ENCODE measurements around the gene SNRNP48.

SNRNP48 gene

DNA sequence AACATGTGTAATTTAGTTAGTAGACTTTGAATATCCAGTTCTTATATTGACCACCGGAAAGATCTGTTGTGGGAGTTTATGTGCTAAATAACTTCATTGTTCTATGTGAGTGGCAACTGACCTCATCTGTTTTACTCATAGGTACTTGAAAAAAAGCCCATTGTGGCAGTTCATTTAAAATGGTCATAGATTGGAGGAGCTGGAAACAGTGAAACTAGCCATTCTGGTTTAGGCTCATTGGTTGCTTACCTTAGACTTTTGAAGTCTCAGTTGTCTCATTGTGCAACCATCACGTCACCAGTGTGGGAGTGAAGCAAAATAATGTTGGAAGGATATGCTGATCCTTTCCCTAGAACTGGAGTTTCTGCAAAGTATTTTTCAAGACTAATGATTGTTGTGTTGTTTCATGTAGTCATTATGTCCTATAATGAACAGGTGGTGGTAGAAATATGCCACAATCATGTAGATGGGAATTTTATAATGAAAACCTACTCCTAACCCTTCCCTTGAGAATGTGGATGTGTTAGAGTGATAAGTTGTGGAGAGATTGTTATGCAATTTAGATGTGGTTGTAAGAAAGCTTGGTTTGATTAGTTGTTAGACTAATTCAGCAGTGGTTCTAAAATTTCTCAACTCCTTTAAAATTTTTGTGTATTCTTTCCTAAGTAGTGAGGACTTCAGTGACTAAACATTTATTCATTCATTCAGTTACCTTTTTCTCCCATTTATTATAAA is 30.2 kb upstream of the SNRNP48 start:
- Histone ChIP-seq H3K36me3 (no peaks in the 10 kb centered on the region), H3K27ac (no peak overlapping the region), H3K27me3 (peaks cover 66% of the 10 kb centered on the region), H3K4me1 (ENCODE audit: control insufficient read depth in 1 of 2, insufficient read depth in 1 of 2, low read depth in 1 of 2, low read length in 1 of 2) (peaks cover 8 to 14% of the 10 kb centered on the region in 2 experiments), H3K9me3 (no peaks in the 10 kb centered on the region), H3K4me3 (ENCODE audit: low read depth in 1 of 2, low read length in 1 of 2) (no peak overlapping the region)
- TF ChIP-seq, protein P1, sequence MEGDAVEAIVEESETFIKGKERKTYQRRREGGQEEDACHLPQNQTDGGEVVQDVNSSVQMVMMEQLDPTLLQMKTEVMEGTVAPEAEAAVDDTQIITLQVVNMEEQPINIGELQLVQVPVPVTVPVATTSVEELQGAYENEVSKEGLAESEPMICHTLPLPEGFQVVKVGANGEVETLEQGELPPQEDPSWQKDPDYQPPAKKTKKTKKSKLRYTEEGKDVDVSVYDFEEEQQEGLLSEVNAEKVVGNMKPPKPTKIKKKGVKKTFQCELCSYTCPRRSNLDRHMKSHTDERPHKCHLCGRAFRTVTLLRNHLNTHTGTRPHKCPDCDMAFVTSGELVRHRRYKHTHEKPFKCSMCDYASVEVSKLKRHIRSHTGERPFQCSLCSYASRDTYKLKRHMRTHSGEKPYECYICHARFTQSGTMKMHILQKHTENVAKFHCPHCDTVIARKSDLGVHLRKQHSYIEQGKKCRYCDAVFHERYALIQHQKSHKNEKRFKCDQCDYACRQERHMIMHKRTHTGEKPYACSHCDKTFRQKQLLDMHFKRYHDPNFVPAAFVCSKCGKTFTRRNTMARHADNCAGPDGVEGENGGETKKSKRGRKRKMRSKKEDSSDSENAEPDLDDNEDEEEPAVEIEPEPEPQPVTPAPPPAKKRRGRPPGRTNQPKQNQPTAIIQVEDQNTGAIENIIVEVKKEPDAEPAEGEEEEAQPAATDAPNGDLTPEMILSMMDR (IDR thresholded peaks at IDR 0.05): no peak

DNA sequence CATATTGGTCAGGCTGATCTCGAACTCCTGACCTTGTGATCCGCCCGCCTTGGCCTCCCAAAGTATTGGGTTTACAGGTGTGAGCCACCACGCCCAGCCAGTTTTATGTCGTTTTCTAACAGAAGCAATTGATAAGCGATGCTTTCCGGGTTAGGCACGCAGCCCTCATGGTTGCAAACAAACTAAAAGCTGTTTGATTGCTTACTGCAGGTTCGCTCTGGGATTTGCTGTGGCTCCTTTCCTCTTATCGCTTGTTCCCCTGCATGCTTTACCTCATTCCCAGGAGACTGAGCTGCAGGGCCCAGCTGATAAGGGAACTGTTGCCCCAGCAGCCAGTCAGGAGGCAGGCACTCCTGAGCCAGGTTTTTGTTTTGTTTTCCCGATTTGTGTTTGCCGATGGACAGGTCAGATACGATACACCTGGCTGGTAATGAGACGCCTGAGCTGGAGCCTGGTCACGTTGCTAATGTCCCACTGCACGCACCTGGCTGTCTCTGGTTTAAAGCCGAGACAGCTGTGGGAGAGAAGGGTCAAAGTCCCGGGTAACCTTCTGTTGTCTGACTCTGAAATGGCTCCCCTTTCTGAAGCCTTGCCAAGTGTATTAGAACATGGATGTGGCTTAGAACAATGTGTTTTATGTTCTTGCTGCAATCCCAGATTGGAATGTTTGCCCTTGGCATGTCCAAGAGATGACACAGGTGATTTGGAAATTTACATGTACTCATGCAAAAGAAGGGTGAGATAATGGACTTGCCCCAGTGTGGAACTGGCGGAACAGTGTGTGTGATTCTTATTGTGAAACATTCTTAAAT is 28.6 kb upstream of the SNRNP48 start:
- H3K27me3 ChIP-seq: peaks cover 64% of the 10 kb centered on the region
- H3K36me3 ChIP-seq: no peaks in the 10 kb centered on the region
- peaks cover 8 to 14% of the 10 kb centered on the region in 2 experiments for H3K4me1 ChIP-seq (ENCODE audit: control insufficient read depth in 1 of 2, insufficient read depth in 1 of 2, low read depth in 1 of 2, low read length in 1 of 2)
- no peak overlapping the region for H3K4me3 ChIP-seq (ENCODE audit: low read depth in 1 of 2, low read length in 1 of 2)
- H3K27ac ChIP-seq: no peak overlapping the region
- H3K9me3 ChIP-seq: no peaks in the 10 kb centered on the region
- TF ChIP-seq, protein P1 (IDR thresholded peaks at IDR 0.05): no peak

DNA sequence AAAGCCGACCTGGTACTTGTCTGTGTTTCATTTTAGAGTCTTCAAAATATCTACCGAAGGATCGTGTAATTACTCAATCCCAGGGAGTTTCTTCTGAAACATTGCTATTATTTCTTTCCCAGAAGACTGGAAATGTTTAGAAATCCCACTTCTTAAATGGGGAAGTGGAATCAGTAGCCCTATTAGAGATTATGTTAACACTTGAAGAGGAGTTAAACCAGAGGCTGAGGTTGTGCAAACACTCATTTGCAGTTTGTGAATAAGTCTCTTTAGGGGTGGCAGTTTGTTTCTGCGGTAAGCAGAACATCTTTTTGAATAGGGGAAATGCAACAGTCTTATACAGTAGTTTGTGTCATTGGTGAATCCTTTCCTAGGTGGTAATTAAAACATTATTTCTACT is 27.2 kb upstream of the SNRNP48 start:
- Histone ChIP-seq H3K9me3 (no peaks in the 10 kb centered on the region), H3K27me3 (peaks cover 66% of the 10 kb centered on the region), H3K27ac (no peak overlapping the region), H3K36me3 (no peaks in the 10 kb centered on the region), H3K4me1 (ENCODE audit: control insufficient read depth in 1 of 2, insufficient read depth in 1 of 2, low read depth in 1 of 2, low read length in 1 of 2) (peaks cover 8 to 14% of the 10 kb centered on the region in 2 experiments), H3K4me3 (ENCODE audit: low read depth in 1 of 2, low read length in 1 of 2) (no peak overlapping the region)
- TF ChIP-seq, protein P1 (IDR thresholded peaks at IDR 0.05): no peak

DNA sequence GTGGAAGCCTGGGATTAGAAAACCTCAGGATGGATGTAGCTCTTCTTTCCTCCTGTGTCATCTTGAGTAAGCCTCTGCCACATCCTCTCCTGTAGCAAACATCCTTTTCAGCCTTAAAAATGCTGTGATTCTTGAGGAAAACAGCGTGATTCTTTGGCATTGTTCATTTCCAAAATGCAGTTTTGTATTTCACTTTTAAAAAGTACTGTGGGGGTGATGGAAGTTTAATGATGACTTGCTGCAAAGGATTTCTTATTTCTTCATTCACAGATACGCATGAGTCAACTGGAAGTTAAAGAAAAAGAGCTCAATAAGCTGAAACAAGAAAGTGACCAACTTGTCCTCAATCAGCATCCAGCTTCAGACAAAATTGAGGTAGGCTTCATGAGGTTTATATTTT is 23.9 kb upstream of the SNRNP48 start:
- H3K36me3 ChIP-seq: no peaks in the 10 kb centered on the region
- peaks cover 8 to 14% of the 10 kb centered on the region in 2 experiments for H3K4me1 ChIP-seq (ENCODE audit: control insufficient read depth in 1 of 2, insufficient read depth in 1 of 2, low read depth in 1 of 2, low read length in 1 of 2)
- H3K27me3 ChIP-seq: peaks cover 66% of the 10 kb centered on the region
- H3K27ac ChIP-seq: no peak overlapping the region
- no peaks in the 10 kb centered on the region for H3K9me3 ChIP-seq
- H3K4me3 ChIP-seq (ENCODE audit: low read depth in 1 of 2, low read length in 1 of 2): no peak overlapping the region
- TF ChIP-seq, protein P1 (IDR thresholded peaks at IDR 0.05): no peak

DNA sequence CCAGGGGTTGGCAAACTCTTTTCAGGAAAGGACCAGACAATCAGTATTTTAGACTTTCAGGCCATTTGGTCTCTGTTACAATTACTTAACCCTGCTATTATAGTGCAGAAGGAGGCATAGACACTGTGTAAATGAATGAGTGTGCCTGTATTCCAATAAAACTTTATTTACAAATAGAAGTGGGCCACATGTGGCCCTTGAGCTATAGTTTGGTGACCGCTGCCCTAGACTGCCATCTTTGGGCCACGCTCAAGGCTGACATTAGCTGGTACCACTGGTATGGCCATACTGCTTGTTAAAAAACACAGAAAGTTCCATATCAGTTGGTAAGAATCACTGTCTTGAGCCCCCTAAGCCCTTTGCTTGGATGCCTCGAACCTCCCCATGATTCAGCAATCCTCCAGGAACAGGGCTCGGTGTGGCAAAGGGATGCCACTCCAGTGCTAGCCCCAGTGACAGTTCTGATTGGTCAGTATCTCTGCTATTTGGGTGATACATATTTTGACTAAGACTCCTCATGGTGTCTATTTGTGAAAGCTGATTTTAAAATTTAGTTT is 23.3 kb upstream of the SNRNP48 start:
- no peaks in the 10 kb centered on the region for H3K36me3 ChIP-seq
- TF ChIP-seq, protein P1 (IDR thresholded peaks at IDR 0.05): no peak

More for the DNA sequence above, 23.3 kb upstream of the SNRNP48 start:
- H3K4me1 ChIP-seq (ENCODE audit: control insufficient read depth in 1 of 2, insufficient read depth in 1 of 2, low read depth in 1 of 2, low read length in 1 of 2): peaks cover 8 to 14% of the 10 kb centered on the region in 2 experiments
- no peaks in the 10 kb centered on the region for H3K9me3 ChIP-seq
- H3K27me3 ChIP-seq: peaks cover 66% of the 10 kb centered on the region
- no peak overlapping the region for H3K27ac ChIP-seq
- no peak overlapping the region for H3K4me3 ChIP-seq (ENCODE audit: low read depth in 1 of 2, low read length in 1 of 2)
